Right cardiac atrium (tissue), 5 donors: Measurements from ENCODE around the gene TMEM132D. TPM values are rescaled to one million over a fixed set of nuclear protein-coding genes. Genes with fewer than 3 reads are reported as not detected.

Experiments
- ATAC-seq, 2 donors: fragments of 200-7000 bp; cut with Tn5 transposase; one replicate each; pipeline versions ENCODE4 v1.8.0 to v1.9.1; 2020; ENCODE audit warnings: moderate library complexity in 2 of 2, mild to moderate bottlenecking in 1 of 2
- DNase-seq, 3 donors: peaks; one replicate each; pipeline ENCODE4 v3.0.0-alpha.2; 2020
- H3K27ac ChIP-seq: one replicate; pipeline ENCODE4 v1.5.1; 2013; ENCODE audit warnings: mild to moderate bottlenecking, low read length, control low read depth, moderate library complexity
- H3K27me3 ChIP-seq: one replicate; pipeline ENCODE4 v1.6.1; 2013; ENCODE audit not compliant: control insufficient read depth, insufficient read depth
- H3K4me1 ChIP-seq: one replicate; pipeline ENCODE4 v1.6.1; 2013; ENCODE audit warnings: low read length; ENCODE audit not compliant: control insufficient read depth, insufficient read depth
- H3K4me3 ChIP-seq: one replicate; pipeline ENCODE4 v1.5.1; 2013; ENCODE audit warnings: low read length, control low read depth
- H3K9me3 ChIP-seq: one replicate; pipeline ENCODE4 v1.6.1; 2013; ENCODE audit warnings: low read length; ENCODE audit not compliant: control insufficient read depth
- WGBS: extraction: QIAGEN DNeasy Blood & Tissue Kit; methylation state at CpG from one replicate; pipeline ENCODE4 v1.1.7; 2013; 5-methylcytosine and 5-hydroxymethylcytosine counted together
- intact Hi-C, 4 donors: fragments of 100-400 bp; cut with DNase I; formaldehyde crosslinking; loops; one replicate each; pipeline versions ENCODE4 v1.11.0 to v1.14.0; 2022 to 2023
- polyA plus RNA-seq: library from polyadenylated mRNA; stranded (reverse); fragments of 200-250 nt; gene quantifications from one replicate; pipeline ENCODE4 v1.2.3, GENCODE V29; 2013
- total RNA-seq, 4 donors: library from RNA; stranded (reverse); fragmentation: NEBNext Ultra II Directional; extraction: Animal tissue kit (Norgen Biotek cat#: 25700); gene quantifications; one replicate each; pipeline ENCODE4 v1.2.1, GENCODE V29; 2021
- donor health status: healthy with polysubstance abuse.
- donor health status: DM: no; HTN: yes; CAD: no.
- donor health status: DM: no; HTN: no; CAD: no.
- donor health status: DM: no; HTN: yes; CAD: no; lungs with severe emphysema.
- donor health status: DM: yes; HTN: yes; CAD: no.

The TMEM132D gene
- total and polyA plus RNA-seq, 5 donors, result not detected

GRCh38 chr12:129383956-129384355 lies 519.9 kb downstream of the TMEM132D start:
- intact Hi-C loops, result no loop called here
- no peaks in the 10 kb centered on the region for H3K27me3 ChIP-seq

DNA sequence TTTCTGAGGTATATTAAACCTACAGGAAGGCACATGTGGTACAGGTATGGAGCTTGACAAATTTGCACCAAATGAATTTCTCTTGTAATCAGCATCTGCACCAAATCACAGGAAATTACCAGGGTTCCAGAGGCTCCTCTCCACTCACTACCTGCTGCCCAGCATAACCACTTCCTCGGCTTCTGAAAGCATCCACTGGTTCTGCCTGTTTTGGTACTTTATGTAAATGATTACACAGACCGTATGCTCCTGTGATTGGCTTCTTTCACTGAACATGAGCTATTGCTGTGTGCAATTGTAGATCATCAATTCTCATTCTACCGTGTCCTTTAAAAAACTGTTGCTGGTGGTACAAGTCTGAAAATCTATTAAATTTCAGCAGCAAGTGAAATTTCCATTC lies 522.1 kb downstream of the TMEM132D start:
- no peak overlapping the region for H3K4me3 ChIP-seq
- no peak for ATAC-seq
- intact Hi-C loops, result no loop called here
- H3K9me3 ChIP-seq, result no peaks in the 10 kb centered on the region
- WGBS, result 63% methylated on average over 3 of the region's 3 CpGs
- no peaks in the 10 kb centered on the region for H3K27me3 ChIP-seq
- no peak overlapping the region for H3K27ac ChIP-seq
- H3K4me1 ChIP-seq, result no peaks in the 10 kb centered on the region
- no peak for DNase-seq

More at GRCh38 chr12:129383956-129384355, 519.9 kb downstream of the TMEM132D start:
- H3K4me1 ChIP-seq, result no peaks in the 10 kb centered on the region
- no peak for ATAC-seq
- 81% methylated on average over 9 of the region's 9 CpGs for WGBS
- H3K27ac ChIP-seq, result no peak overlapping the region
- no peak for DNase-seq
- no peaks in the 10 kb centered on the region for H3K9me3 ChIP-seq
- no peak overlapping the region for H3K4me3 ChIP-seq

- WGBS, result 46% methylated on average over 6 of the region's 6 CpGs
- DNase-seq (no peak), ATAC-seq (no peak)
- Histone ChIP-seq H3K27me3 (no peaks in the 10 kb centered on the region), H3K4me1 (no peaks in the 10 kb centered on the region), H3K27ac (no peak overlapping the region), H3K9me3 (no peaks in the 10 kb centered on the region), H3K4me3 (no peak overlapping the region)
- intact Hi-C loops, result no loop called here
Measured at GRCh38 chr12:129379076-129379804, 524.6 kb downstream of the TMEM132D start.

DNA sequence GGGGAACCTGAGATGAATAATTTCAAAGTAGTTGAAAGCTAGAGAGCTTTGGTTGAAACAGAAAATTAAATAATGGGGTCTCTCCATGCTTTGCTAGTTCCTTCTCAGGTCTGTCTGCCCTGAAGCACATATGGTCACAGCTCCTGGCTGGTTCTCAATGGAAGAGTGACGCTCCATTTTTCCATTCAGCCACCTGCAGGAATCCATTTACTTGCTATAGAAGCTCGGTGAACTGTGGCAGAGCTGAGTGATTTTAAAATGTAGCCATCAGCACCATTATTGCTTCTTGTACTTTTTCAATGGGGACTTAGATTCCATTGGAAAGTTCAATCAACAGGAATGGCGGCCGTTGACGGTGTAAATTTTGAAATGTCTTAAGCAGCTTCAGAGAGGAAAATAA lies 525.3 kb downstream of the TMEM132D start:
- WGBS, result 66% methylated on average over 5 of the region's 5 CpGs

DNA sequence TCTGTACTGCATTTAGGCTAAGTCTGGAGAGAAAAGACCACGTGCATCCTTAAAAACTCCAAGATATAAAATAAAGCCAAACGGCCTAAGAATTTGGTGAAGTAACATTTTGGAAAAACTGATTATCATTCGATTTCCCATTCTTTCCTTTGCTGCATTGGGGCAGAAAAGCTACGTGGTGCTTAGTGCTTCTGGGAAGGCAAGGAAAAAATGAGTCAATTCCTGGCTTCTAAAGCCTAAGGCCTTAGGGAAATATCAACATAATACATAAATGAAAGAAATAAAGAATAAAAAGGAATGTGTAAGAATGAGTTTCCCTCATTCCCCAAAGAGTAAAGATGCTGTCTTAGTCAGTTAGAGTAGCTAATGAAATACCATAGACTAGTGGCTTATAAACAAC lies 530.1 kb downstream of the TMEM132D start:
- Histone ChIP-seq H3K4me3 (no peak overlapping the region), H3K27ac (no peak overlapping the region), H3K4me1 (no peaks in the 10 kb centered on the region), H3K27me3 (no peaks in the 10 kb centered on the region), H3K9me3 (no peaks in the 10 kb centered on the region)
- WGBS, result 66% methylated on average over 4 of the region's 4 CpGs
- intact Hi-C loops, result no loop called here
- DNase-seq (no peak), ATAC-seq (no peak)

More for the DNA sequence above, 525.3 kb downstream of the TMEM132D start:
- H3K9me3 ChIP-seq, result no peaks in the 10 kb centered on the region
- H3K4me3 ChIP-seq, result no peak overlapping the region
- ATAC-seq, result no peak
- no peaks in the 10 kb centered on the region for H3K4me1 ChIP-seq
- no peak for DNase-seq
- no peaks in the 10 kb centered on the region for H3K27me3 ChIP-seq
- H3K27ac ChIP-seq, result no peak overlapping the region
- intact Hi-C loops, result no loop called here

- Histone ChIP-seq H3K4me3 (no peak overlapping the region), H3K9me3 (no peaks in the 10 kb centered on the region), H3K4me1 (no peaks in the 10 kb centered on the region), H3K27ac (no peak overlapping the region), H3K27me3 (no peaks in the 10 kb centered on the region)
- no peak for DNase-seq
- intact Hi-C loops, result no loop called here
- WGBS, result 32% methylated on average over 3 of the region's 3 CpGs
- no peak for ATAC-seq
Measured at GRCh38 chr12:129372876-129373275, 530.9 kb downstream of the TMEM132D start.

DNA sequence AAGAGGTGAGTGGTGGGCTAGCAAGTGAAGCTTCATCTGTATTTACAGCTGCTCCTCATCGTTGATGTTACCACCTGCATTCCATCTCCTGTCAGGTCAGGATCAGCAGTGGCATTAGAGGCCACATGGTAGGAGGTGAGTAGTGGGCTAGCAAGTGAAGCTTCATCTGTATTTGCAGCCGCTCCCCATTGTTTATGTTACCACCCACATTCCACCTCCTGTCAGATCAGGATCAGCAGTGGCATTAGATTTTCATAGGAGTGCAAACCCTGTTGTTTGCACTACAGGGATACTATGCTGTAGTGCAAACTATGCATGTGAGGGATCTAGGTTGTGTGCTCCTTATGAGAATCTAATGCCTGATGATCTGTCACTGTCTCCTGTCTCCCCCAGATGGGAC lies 531.5 kb downstream of the TMEM132D start:
- ATAC-seq (no peak), DNase-seq (no peak)
- no peaks in the 10 kb centered on the region for H3K27me3 ChIP-seq
- H3K4me3 ChIP-seq, result no peak overlapping the region
- H3K27ac ChIP-seq, result no peak overlapping the region
- peaks cover under 1% of the 10 kb centered on the region for H3K9me3 ChIP-seq
- WGBS, result 69% methylated on average over 2 of the region's 2 CpGs
- intact Hi-C loops, result no loop called here
- no peaks in the 10 kb centered on the region for H3K4me1 ChIP-seq

GRCh38 chr12:129371268-129371667 lies 532.6 kb downstream of the TMEM132D start:
- H3K9me3 ChIP-seq, result peaks cover 2% of the 10 kb centered on the region
- H3K27ac ChIP-seq, result no peak overlapping the region
- intact Hi-C loops, result no loop called here
- DNase-seq, result no peak
- H3K4me3 ChIP-seq, result no peak overlapping the region
- WGBS, result 64% methylated on average over 4 of the region's 4 CpGs
- no peaks in the 10 kb centered on the region for H3K4me1 ChIP-seq
- H3K27me3 ChIP-seq, result no peaks in the 10 kb centered on the region
- ATAC-seq, result no peak

DNA sequence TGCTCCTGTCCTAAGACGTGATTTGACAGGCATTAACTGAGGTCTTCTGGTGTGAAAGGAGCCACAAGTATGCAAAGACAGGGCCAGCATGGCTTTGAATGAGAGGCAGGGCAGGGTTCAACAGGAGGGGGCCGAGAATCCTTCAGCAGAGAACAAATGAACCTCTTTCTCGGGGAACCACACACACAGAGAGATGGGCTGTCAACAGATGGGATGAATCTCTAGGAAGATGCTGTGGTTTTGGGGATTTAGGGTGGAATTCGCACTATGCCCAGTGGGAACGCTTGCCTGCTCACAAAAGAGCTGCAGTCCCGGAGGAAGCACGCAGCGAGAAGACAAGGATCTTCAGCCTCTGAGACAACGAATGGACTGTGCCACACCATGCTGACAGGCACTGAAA lies 537.2 kb downstream of the TMEM132D start:
- H3K27ac ChIP-seq, result no peak overlapping the region
- intact Hi-C loops, result no loop called here
- ATAC-seq (no peak), DNase-seq (no peak)
- H3K9me3 ChIP-seq, result peaks cover 2% of the 10 kb centered on the region
- no peaks in the 10 kb centered on the region for H3K27me3 ChIP-seq
- no peaks in the 10 kb centered on the region for H3K4me1 ChIP-seq
- 87% methylated on average over 9 of the region's 9 CpGs for WGBS
- H3K4me3 ChIP-seq, result no peak overlapping the region

DNA sequence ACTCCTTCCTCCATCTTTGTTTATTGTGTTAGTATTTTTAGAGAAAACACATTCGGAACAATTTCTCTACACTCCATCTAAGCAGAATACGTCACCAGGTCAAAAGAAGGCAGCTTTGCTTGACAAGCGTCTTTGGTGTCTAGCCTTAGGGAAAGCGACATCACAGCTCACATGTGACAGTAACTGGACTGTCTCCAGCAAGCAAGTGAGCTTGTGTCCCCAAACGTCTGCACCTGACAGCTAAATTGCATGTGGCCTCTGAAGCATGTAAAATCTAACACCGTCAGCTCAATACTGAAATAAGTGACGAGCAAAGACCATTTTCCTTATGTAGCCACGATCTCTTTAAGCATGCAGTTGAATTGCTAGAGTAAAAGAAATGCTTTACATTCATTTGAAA lies 540.8 kb downstream of the TMEM132D start:
- H3K9me3 ChIP-seq, result peaks cover 2% of the 10 kb centered on the region
- no peaks in the 10 kb centered on the region for H3K4me1 ChIP-seq
- no peak for ATAC-seq
- H3K4me3 ChIP-seq, result no peak overlapping the region
- intact Hi-C loops, result no loop called here
- WGBS, result 50% methylated on average over 8 of the region's 8 CpGs
- H3K27ac ChIP-seq, result no peak overlapping the region
- DNase-seq, result no peak
- H3K27me3 ChIP-seq, result no peaks in the 10 kb centered on the region

- intact Hi-C loops, result no loop called here
- DNase-seq, result no peak
- Histone ChIP-seq H3K9me3 (no peaks in the 10 kb centered on the region), H3K27ac (no peak overlapping the region), H3K27me3 (no peaks in the 10 kb centered on the region), H3K4me3 (no peak overlapping the region), H3K4me1 (no peaks in the 10 kb centered on the region)
- ATAC-seq, result no peak
- WGBS, result 88% methylated on average over 6 of the region's 6 CpGs
Measured at GRCh38 chr12:129357233-129357632, 546.6 kb downstream of the TMEM132D start.

GRCh38 chr12:129351481-129351880 lies 552.3 kb downstream of the TMEM132D start:
- 85% methylated on average over 6 of the region's 6 CpGs for WGBS
- DNase-seq (no peak), ATAC-seq (no peak)
- no peaks in the 10 kb centered on the region for H3K27me3 ChIP-seq
- intact Hi-C loops, result no loop called here
- no peak overlapping the region for H3K27ac ChIP-seq
- no peaks in the 10 kb centered on the region for H3K9me3 ChIP-seq
- no peak overlapping the region for H3K4me3 ChIP-seq
- no peaks in the 10 kb centered on the region for H3K4me1 ChIP-seq
